HepG2 (cell line): ENCODE data around the gene TEDC1. TPM values are rescaled to one million over a fixed set of nuclear protein-coding genes. Genes with fewer than 3 reads are reported as not detected.

Source experiments
- ATAC-seq: fragments of 200-7000 bp; cut with Tn5 transposase; 3 replicates; pipeline ENCODE4 v1.9.1; 2020; ENCODE audit warnings: mild to moderate bottlenecking, moderate library complexity
- BruUV-seq: library from RNA; stranded (reverse); fragments of 400-500 nt; replicated peaks from 2 replicates; lab custom pipeline; 2021; lab: Mats Ljungman, UMichigan
- CTCF ChIA-PET: fragments of 300-600 bp; formaldehyde crosslinking; extraction: SDS; loops from one replicate; lab custom pipeline; 2021; ENCODE audit warnings: low total read pairs, inconsistent platforms, low intra/inter-chr PET ratio; lab: Yijun Ruan, JAX
- POLR2A ChIA-PET: fragments of 350-600 bp; sonication (Branson Sonifier 250); formaldehyde crosslinking; loops from one replicate; lab custom pipeline; 2020; ENCODE audit warnings: antibody characterized with exemption, inconsistent platforms; lab: Yijun Ruan, JAX
- DNase-seq: peaks from one replicate; pipeline ENCODE4 v3.0.0-alpha.2; 2015; ENCODE audit warnings: low spot score
- FAIRE-seq: peaks from 3 replicates; lab custom pipeline; 2011; peaks lifted over from hg19 to GRCh38; lab: Jason Lieb, UNC
- H2AFZ ChIP-seq: one replicate; pipeline ENCODE4 v1.6.1; 2011; ENCODE audit warnings: low read length, inconsistent platforms
- H3K27ac ChIP-seq: fragments of 300-600 bp; 3 replicates; pipeline ENCODE4 v1.8.0; 2011; ENCODE audit warnings: mixed run types, mild to moderate bottlenecking, mixed read lengths, low read length, inconsistent platforms; ENCODE audit not compliant: insufficient read depth; ENCODE audit errors: extremely low read length
- H3K27me3 ChIP-seq, 2 experiments: fragments of 200-600 bp in 1 of 2; 2 replicates in 1 of 2; 3 replicates in 1 of 2; pipeline versions ENCODE4 v1.6.0 to v1.8.0; 2011; ENCODE audit warnings: low read length in 2 of 2, mild to moderate bottlenecking in 2 of 2, moderate library complexity in 2 of 2, inconsistent platforms in 1 of 2; ENCODE audit not compliant: insufficient read depth in 2 of 2, control insufficient read depth in 1 of 2
- H3K36me3 ChIP-seq, 2 experiments: fragments of 200-600 bp in 1 of 2; replicated peaks in 1 of 2; 2 replicates in 1 of 2; 3 replicates in 1 of 2; pipeline versions ENCODE4 v1.5.1 to v1.8.0; 2011; ENCODE audit warnings: low read length in 2 of 2, inconsistent platforms in 1 of 2; ENCODE audit not compliant: insufficient read depth in 2 of 2, control insufficient read depth in 1 of 2
- H3K4me1 ChIP-seq: 2 replicates; pipeline ENCODE4 v1.5.1; 2012; ENCODE audit warnings: low read length, inconsistent platforms; ENCODE audit not compliant: insufficient read depth
- H3K4me2 ChIP-seq: 2 replicates; pipeline ENCODE4 v1.6.0; 2011; ENCODE audit warnings: low read depth, low read length, inconsistent platforms
- H3K4me3 ChIP-seq, 3 experiments: fragments of 200-600 bp in 1 of 3; sonication (generic), shearing (Covaris generic) in 1 of 3; replicated peaks in 1 of 3; 2 replicates each; pipeline ENCODE4 v1.5.1; 2011 to 2016; ENCODE audit warnings: low read length in 3 of 3, inconsistent platforms in 2 of 3, low read depth in 2 of 3, mild to moderate bottlenecking in 2 of 3, control low read depth in 1 of 3, mixed read lengths in 1 of 3; ENCODE audit not compliant: insufficient read depth in 1 of 3
- H3K79me2 ChIP-seq: one replicate; pipeline ENCODE4 v1.6.1; 2011; ENCODE audit warnings: low read length, inconsistent platforms; ENCODE audit not compliant: insufficient read depth
- H3K9ac ChIP-seq: 2 replicates; pipeline ENCODE4 v1.6.0; 2011; ENCODE audit warnings: mild to moderate bottlenecking, low read depth, low read length, inconsistent platforms; ENCODE audit not compliant: insufficient read depth
- H3K9me3 ChIP-seq: 2 replicates; pipeline ENCODE4 v1.5.1; 2012; ENCODE audit warnings: mild to moderate bottlenecking, low read length
- H4K20me1 ChIP-seq: 2 replicates; pipeline ENCODE4 v1.6.0; 2011; ENCODE audit warnings: inconsistent platforms, mild to moderate bottlenecking, low read length, moderate library complexity; ENCODE audit not compliant: insufficient read depth
- CEBPZ ChIP-seq: IDR thresholded peaks from 2 replicates; pipeline ENCODE4 v1.6.1; 2012; ENCODE audit warnings: low read length, improper control_type of control experiment
- CENPBD1 ChIP-seq: sonication (generic); formaldehyde crosslinking; IDR thresholded peaks from 2 replicates; pipeline ENCODE4 v1.8.0; 2022; ENCODE audit warnings: missing genetic modification reagents, low read depth, mild to moderate bottlenecking, borderline replicate concordance
- FOXM1 ChIP-seq: sonication (generic); formaldehyde crosslinking; IDR thresholded peaks from 2 replicates; pipeline ENCODE4 v1.5.0; 2020; ENCODE audit warnings: missing genetic modification reagents
- IRF2 ChIP-seq: IDR thresholded peaks from 2 replicates; pipeline ENCODE4 v1.6.1; 2018; ENCODE audit warnings: missing genetic modification reagents, missing compliant biosample characterization
- MEIS2 ChIP-seq: sonication (generic); formaldehyde crosslinking; IDR thresholded peaks from 2 replicates; pipeline ENCODE4 v1.9.0; 2021; ENCODE audit warnings: mild to moderate bottlenecking, missing genetic modification reagents
- MZF1 ChIP-seq: sonication (generic); formaldehyde crosslinking; IDR thresholded peaks from 2 replicates; pipeline ENCODE4 v1.8.1; 2023; ENCODE audit warnings: mild to moderate bottlenecking, missing genetic modification reagents, borderline replicate concordance
- RFX1 ChIP-seq: fragments of 450-650 bp; IDR thresholded peaks from 2 replicates; pipeline ENCODE4 v1.6.1; 2017
- ZBTB38 ChIP-seq: sonication (generic); formaldehyde crosslinking; IDR thresholded peaks from 2 replicates; pipeline ENCODE4 v1.5.1; 2020; ENCODE audit warnings: mild to moderate bottlenecking, missing genetic modification reagents
- ZBTB49 ChIP-seq: sonication (generic); formaldehyde crosslinking; IDR thresholded peaks from 2 replicates; pipeline ENCODE4 v1.4.0; 2020; ENCODE audit warnings: missing genetic modification reagents, borderline replicate concordance
- ZBTB7B ChIP-seq: sonication (generic); formaldehyde crosslinking; IDR thresholded peaks from 2 replicates; pipeline ENCODE4 v1.4.0; 2020; ENCODE audit warnings: missing genetic modification reagents
- ZNF281 ChIP-seq: sonication (generic); formaldehyde crosslinking; IDR thresholded peaks from 2 replicates; pipeline ENCODE4 v1.4.0; 2020; ENCODE audit warnings: missing genetic modification reagents, borderline replicate concordance
- ZNF720 ChIP-seq: sonication (generic); formaldehyde crosslinking; IDR thresholded peaks from 2 replicates; pipeline ENCODE4 v1.4.0; 2020; ENCODE audit warnings: missing genetic modification reagents
- WGBS: methylation state at CpG from one replicate; pipeline ENCODE4 v1.1.6; 2017; ENCODE audit warnings: low lambda C conversion rate; 5-methylcytosine and 5-hydroxymethylcytosine counted together
- in situ Hi-C: cut with HindIII; loops from 2 replicates; pipeline ENCODE4 v1.10.0; 2017; ENCODE audit warnings: low pct_unique_long_range_greater_than_20kb; ENCODE audit not compliant: extremely low pct_ligation_motif_present
- intact Hi-C: fragments of 100-400 bp; cut with micrococcal nuclease; formaldehyde crosslinking; loops from one replicate; pipeline ENCODE4 v1.10.0; 2022; ENCODE audit not compliant: unreplicated experiment
- polyA plus RNA-seq, 8 experiments: library from polyadenylated mRNA; depleted of rRNA in 3 of 8; stranded (reverse) in 7 of 8; unstranded in 1 of 8; fragments of >200 nt; fragmentation: Illumina TruSeq in 4 of 8; extraction: Trizol in 4 of 8; gene quantifications; 2 replicates each; pipeline versions ENCODE4 v1.2.1 to v1.2.3, GENCODE V29; 2011 to 2016; ENCODE audit warnings: low read depth in 4 of 8, missing spikeins in 1 of 8, mixed read lengths in 1 of 8; ENCODE audit not compliant: insufficient read depth in 1 of 8
- total RNA-seq, 5 experiments: library from RNA; depleted of rRNA; stranded (reverse); fragments of >200 nt; fragmentation: Illumina TruSeq; extraction: Trizol; gene quantifications; 2 replicates each; pipeline ENCODE4 v1.2.3, GENCODE V29; 2016; ENCODE audit warnings: low read depth in 1 of 5

TEDC1 gene
- total and polyA plus RNA-seq, 2 of the 13 experiments (the other 11 are each of a cell fraction or from before 2014, with no cell fraction given): 5.7 to 27.4 TPM

GRCh38 chr14:105525861-105526775 is 35.1 kb downstream of the TEDC1 start, which contains the start of gene TMEM121:
TSS of gene TMEM121 (plus strand) at chr14:105526583. CDS start at chr14:105528835, 2,252 bp downstream.
- peaks cover 32% of the 10 kb centered on the region for H3K4me1 ChIP-seq
- peak within 1 kb of the TSS; percentile 76 for H3K9ac ChIP-seq
- no peaks in the 10 kb centered on the region for H3K79me2 ChIP-seq
- POLR2A ChIA-PET: interaction anchor here (1.0 kb wide), 1 partner anchor 26 kb away, joined by 3 read pairs; no protein-coding TSS in a partner anchor
- in situ Hi-C loops (loop anchor here (5.0 kb wide), 2 partner anchors 39 to 104 kb away; partner anchors contain the start of gene CRIP1), intact Hi-C loops (no loop called here)
- H3K9me3 ChIP-seq: no peaks in the 10 kb centered on the region
- CTCF ChIA-PET: interaction anchor here (4.1 kb wide), 1 partner anchor 45 kb away, joined by 15 read pairs; no protein-coding TSS in a partner anchor
- FAIRE-seq: no peak
- H3K27me3 ChIP-seq: peaks cover 0 to 11% of the 10 kb centered on the region in 2 experiments; a peak in 1 of 5 replicates
- H3K4me3 ChIP-seq: peak within 1 kb of the TSS; percentile 79 to 89 (median 80)
- DNase-seq: no peak
- H4K20me1 ChIP-seq: no peaks in the 10 kb centered on the region
- 0% methylated on average over 1 of the region's 88 CpGs for WGBS
- no peak within 1 kb of the TSS for H2AFZ ChIP-seq
- no TSS peak for BruUV-seq
- H3K27ac ChIP-seq: peak within 1 kb of the TSS; percentile 51
- 0 out of 5 replicates have a peak, but pooled peaks cover 0 to 6% of the 10 kb centered on the region in 2 experiments for H3K36me3 ChIP-seq
- peak within 1 kb of the TSS; percentile 85 for H3K4me2 ChIP-seq
- ATAC-seq: peak; percentile 17
- TF ChIP-seq CENPBD1 (no peak), ZBTB38 (CRISPR knock-in tag) (no peak), ZBTB7B (CRISPR knock-in tag) (no peak), MEIS2 (CRISPR knock-in tag) (no peak), ZBTB49 (CRISPR knock-in tag) (no peak), RFX1 (peak; percentile 52), IRF2 (no peak), CEBPZ (no peak), ZNF720 (CRISPR knock-in tag) (no peak), ZNF281 (CRISPR knock-in tag) (peak; percentile 63; the same call in 1 of the 2 replicates), MZF1 (no peak), FOXM1 (CRISPR knock-in tag) (no peak)
